HEK293T (cell line): ENCODE results near the gene RXRB.
A peak's percentile ranks its signal among the peaks of the same experiment; 100 is the strongest.

ENCODE experiments used
- CTCF ChIA-PET: fragments of 350-600 bp; formaldehyde crosslinking; extraction: SDS; loops from one replicate; lab custom pipeline; 2021; ENCODE audit warnings: antibody characterized with exemption, inconsistent platforms; lab: Yijun Ruan, JAX
- POLR2A ChIA-PET: fragments of 350-600 bp; formaldehyde crosslinking; extraction: SDS; loops from one replicate; lab custom pipeline; 2020; ENCODE audit warnings: antibody characterized with exemption, inconsistent platforms; lab: Yijun Ruan, JAX
- DNase-seq: peaks from one replicate; pipeline ENCODE4 v3.0.0; 2012; ENCODE audit warnings: mixed read lengths; ENCODE audit errors: extremely low spot score
- BHLHE40 ChIP-seq: fragments of 450-650 bp; IDR thresholded peaks from 2 replicates; pipeline ENCODE4 v1.6.1; 2016; ENCODE audit warnings: mild to moderate bottlenecking, moderate library complexity, borderline replicate concordance
- CTBP1 ChIP-seq: fragments of 450-650 bp; IDR thresholded peaks from 2 replicates; pipeline ENCODE4 v1.6.1; 2016; ENCODE audit warnings: borderline replicate concordance
- ELF4 ChIP-seq: fragments of 450-650 bp; IDR thresholded peaks from 2 replicates; pipeline ENCODE4 v1.6.1; 2017; ENCODE audit warnings: antibody characterized with exemption
- FOXA1 ChIP-seq: fragments of 450-650 bp; IDR thresholded peaks from 2 replicates; pipeline ENCODE4 v1.6.1; 2016; ENCODE audit warnings: mild to moderate bottlenecking
- FOXK2 ChIP-seq: fragments of 450-650 bp; IDR thresholded peaks from 2 replicates; pipeline ENCODE4 v1.6.1; 2016; ENCODE audit warnings: mild to moderate bottlenecking
- FOXM1 ChIP-seq: fragments of 450-650 bp; IDR thresholded peaks from 2 replicates; pipeline ENCODE4 v1.6.1; 2017; ENCODE audit warnings: mild to moderate bottlenecking, borderline replicate concordance
- HDGF ChIP-seq: fragments of 450-650 bp; IDR thresholded peaks from 2 replicates; pipeline ENCODE4 v1.6.1; 2017; ENCODE audit warnings: antibody characterized with exemption, borderline replicate concordance
- L3MBTL2 ChIP-seq: fragments of 450-650 bp; conservative IDR thresholded peaks from 2 replicates; pipeline ENCODE4 v1.6.1; 2016; ENCODE audit warnings: mild to moderate bottlenecking
- LEF1 ChIP-seq: fragments of 450-650 bp; IDR thresholded peaks from 2 replicates; pipeline ENCODE4 v1.6.1; 2017; ENCODE audit warnings: mild to moderate bottlenecking, borderline replicate concordance
- NFRKB ChIP-seq: fragments of 450-650 bp; IDR thresholded peaks from 2 replicates; pipeline ENCODE4 v1.6.1; 2016; ENCODE audit warnings: mild to moderate bottlenecking, moderate library complexity
- PKNOX1 ChIP-seq: fragments of 450-650 bp; IDR thresholded peaks from 2 replicates; pipeline ENCODE4 v1.6.1; 2016
- SP1 ChIP-seq: fragments of 450-650 bp; IDR thresholded peaks from 2 replicates; pipeline ENCODE4 v1.6.1; 2017
- SUZ12 ChIP-seq: fragments of 450-650 bp; IDR thresholded peaks from 2 replicates; pipeline ENCODE4 v1.6.1; 2016; ENCODE audit warnings: mild to moderate bottlenecking
- TARDBP ChIP-seq: fragments of 450-650 bp; IDR thresholded peaks from 2 replicates; pipeline ENCODE4 v1.6.1; 2016
- ZNF384 ChIP-seq: fragments of 450-650 bp; IDR thresholded peaks from 2 replicates; pipeline ENCODE4 v1.6.1; 2016

The RXRB gene

GRCh38 chr6:33201935-33202334, 1.5 kb upstream of the RXRB start:
- ChIA-PET CTCF (no interaction called here), POLR2A (no interaction called here)
- DNase-seq = no peak
- TF ChIP-seq SP1 (no peak), LEF1 (no peak), HDGF (no peak), NFRKB (no peak), FOXK2 (no peak), ELF4 (no peak), TARDBP (no peak), PKNOX1 (no peak), L3MBTL2 (no peak)

GRCh38 chr6:33201147-33201545, 681 bp upstream of the RXRB start:
- TF ChIP-seq FOXA1 (no peak), ELF4 (no peak), SUZ12 (no peak), FOXM1 (no peak), NFRKB (no peak), PKNOX1 (no peak), TARDBP (no peak), FOXK2 (no peak), HDGF (no peak), ZNF384 (no peak), CTBP1 (no peak), BHLHE40 (no peak), SP1 (no peak), LEF1 (no peak), L3MBTL2 (no peak)
- POLR2A ChIA-PET = no interaction called here
- no peak for DNase-seq
- CTCF ChIA-PET = no interaction called here

- CTCF ChIA-PET = no interaction called here
- TF ChIP-seq FOXK2 (no peak), SP1 (no peak), ZNF384 (no peak), ELF4 (no peak), L3MBTL2 (0 out of 2 replicates have a peak, but pooled peaks have one; percentile 3), LEF1 (no peak)
- no peak for DNase-seq
- POLR2A ChIA-PET = interaction anchor here (0.6 to 1.9 kb wide), 9 partner anchors 8 to 228 kb away, joined by 3 to 15 read pairs (median 4); partner anchors contain the start of genes RING1, RPS18 and VPS52
These were observed 712 bp downstream of the RXRB start for GRCh38 chr6:33199687-33200218.

- DNase-seq = no peak
- ChIA-PET POLR2A (interaction anchor here (1.0 to 1.9 kb wide), 6 partner anchors 9 to 100 kb away, joined by 3 to 15 read pairs (median 4); partner anchors contain the start of genes RGL2, RING1, RPS18 and VPS52), CTCF (no interaction called here)
- no peak for TF ChIP-seq BHLHE40
- no peak for TF ChIP-seq ZNF384
- TF ChIP-seq LEF1 = no peak
- no peak for TF ChIP-seq SP1
- no peak for TF ChIP-seq SUZ12
- TF ChIP-seq PKNOX1 = no peak
These were observed 1.5 kb downstream of the RXRB start for GRCh38 chr6:33198853-33199436.

GRCh38 chr6:33198159-33198852, 2.2 kb downstream of the RXRB start:
- ChIA-PET CTCF (interaction anchor here (0.6 to 2.2 kb wide), 3 partner anchors 50 to 220 kb away, joined by 3 to 11 read pairs (median 7); partner anchors contain the start of gene CUTA), POLR2A (interaction anchor here (1.3 to 2.8 kb wide), 6 partner anchors 10 to 101 kb away, joined by 4 to 20 read pairs (median 14); partner anchors contain the start of genes RGL2, RING1, RPS18 and VPS52)
- DNase-seq = no peak
- TF ChIP-seq FOXM1 (no peak), FOXK2 (no peak), SUZ12 (no peak), PKNOX1 (no peak), ELF4 (no peak), L3MBTL2 (no peak), SP1 (no peak), CTBP1 (no peak), NFRKB (no peak)
